Measurements from ENCODE around the gene PLCB2. TPM values are rescaled to one million over a fixed set of nuclear protein-coding genes. Genes with fewer than 3 reads are reported as not detected.

Gene PLCB2
- total and polyA plus RNA-seq, 9 of the 15 experiments (the other 6 are each of a cell fraction or from before 2014, with no cell fraction given): 0.37 to 12.3 (median 8.0) TPM

DNA sequence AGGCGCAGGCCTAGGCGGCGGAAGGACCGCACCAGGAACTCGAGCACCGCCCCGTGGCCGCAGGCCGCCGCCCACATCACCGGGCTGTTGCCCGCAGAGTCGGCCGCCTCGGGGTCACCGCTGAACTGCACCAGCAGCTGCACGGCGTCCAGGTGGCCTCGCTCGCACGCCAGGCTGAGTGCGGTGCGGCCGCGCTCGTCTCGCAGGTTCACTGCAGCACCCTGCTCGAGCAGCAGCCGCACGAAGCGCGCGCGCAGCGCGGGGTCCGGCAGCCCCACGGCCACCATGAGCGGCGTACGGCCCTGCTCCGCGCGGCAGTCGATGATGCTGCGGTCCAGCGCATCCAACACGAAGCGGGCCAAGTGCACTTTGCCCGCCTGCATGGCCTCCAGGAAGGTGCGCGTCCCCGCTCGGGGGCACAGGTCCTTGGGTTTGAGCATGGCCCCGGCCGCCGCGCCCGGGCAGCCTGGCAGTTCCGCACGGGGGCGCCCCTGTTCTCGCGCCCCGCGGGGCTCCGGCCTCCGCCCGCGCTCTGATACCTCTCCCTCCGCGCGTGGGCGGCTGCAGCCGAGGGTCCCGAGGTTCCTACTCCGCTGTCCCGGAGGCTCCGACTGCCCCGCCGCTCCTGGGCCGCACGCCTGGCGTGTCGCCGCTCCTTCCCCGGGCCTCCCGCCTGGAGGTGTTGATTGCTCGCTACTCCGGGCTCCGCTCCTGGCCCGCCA is 25.4 kb downstream of the PLCB2 start (continued):
- TF ChIP-seq, protein P1, sequence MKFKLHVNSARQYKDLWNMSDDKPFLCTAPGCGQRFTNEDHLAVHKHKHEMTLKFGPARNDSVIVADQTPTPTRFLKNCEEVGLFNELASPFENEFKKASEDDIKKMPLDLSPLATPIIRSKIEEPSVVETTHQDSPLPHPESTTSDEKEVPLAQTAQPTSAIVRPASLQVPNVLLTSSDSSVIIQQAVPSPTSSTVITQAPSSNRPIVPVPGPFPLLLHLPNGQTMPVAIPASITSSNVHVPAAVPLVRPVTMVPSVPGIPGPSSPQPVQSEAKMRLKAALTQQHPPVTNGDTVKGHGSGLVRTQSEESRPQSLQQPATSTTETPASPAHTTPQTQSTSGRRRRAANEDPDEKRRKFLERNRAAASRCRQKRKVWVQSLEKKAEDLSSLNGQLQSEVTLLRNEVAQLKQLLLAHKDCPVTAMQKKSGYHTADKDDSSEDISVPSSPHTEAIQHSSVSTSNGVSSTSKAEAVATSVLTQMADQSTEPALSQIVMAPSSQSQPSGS (CRISPR knock-in tag; IDR thresholded peaks at IDR 0.05): no peak; the same call in 1 of the 2 replicates
- no peak for TF ChIP-seq ZNF740 (CRISPR knock-in tag; IDR thresholded peaks at IDR 0.05)
- no peak for TF ChIP-seq ZNF740 (tag; IDR thresholded peaks at IDR 0.05)
- TF ChIP-seq TFE3 (CRISPR knock-in tag; IDR thresholded peaks at IDR 0.05): no peak
- TF ChIP-seq MXI1 (IDR thresholded peaks at IDR 0.05; ENCODE audit: low read depth, low read length): 0 out of 2 replicates have a peak, but pooled peaks have one; percentile 11
- no peak for TF ChIP-seq ZFP36 (IDR thresholded peaks at IDR 0.05; ENCODE audit: low read depth, low read length, partially characterized antibody)
- TF ChIP-seq ZNF239 (CRISPR knock-in tag; IDR thresholded peaks at IDR 0.05): no peak
- TF ChIP-seq GABPB2 (CRISPR knock-in tag; conservative IDR thresholded peaks at IDR 0.05): no peak
- TF ChIP-seq, protein P2, sequence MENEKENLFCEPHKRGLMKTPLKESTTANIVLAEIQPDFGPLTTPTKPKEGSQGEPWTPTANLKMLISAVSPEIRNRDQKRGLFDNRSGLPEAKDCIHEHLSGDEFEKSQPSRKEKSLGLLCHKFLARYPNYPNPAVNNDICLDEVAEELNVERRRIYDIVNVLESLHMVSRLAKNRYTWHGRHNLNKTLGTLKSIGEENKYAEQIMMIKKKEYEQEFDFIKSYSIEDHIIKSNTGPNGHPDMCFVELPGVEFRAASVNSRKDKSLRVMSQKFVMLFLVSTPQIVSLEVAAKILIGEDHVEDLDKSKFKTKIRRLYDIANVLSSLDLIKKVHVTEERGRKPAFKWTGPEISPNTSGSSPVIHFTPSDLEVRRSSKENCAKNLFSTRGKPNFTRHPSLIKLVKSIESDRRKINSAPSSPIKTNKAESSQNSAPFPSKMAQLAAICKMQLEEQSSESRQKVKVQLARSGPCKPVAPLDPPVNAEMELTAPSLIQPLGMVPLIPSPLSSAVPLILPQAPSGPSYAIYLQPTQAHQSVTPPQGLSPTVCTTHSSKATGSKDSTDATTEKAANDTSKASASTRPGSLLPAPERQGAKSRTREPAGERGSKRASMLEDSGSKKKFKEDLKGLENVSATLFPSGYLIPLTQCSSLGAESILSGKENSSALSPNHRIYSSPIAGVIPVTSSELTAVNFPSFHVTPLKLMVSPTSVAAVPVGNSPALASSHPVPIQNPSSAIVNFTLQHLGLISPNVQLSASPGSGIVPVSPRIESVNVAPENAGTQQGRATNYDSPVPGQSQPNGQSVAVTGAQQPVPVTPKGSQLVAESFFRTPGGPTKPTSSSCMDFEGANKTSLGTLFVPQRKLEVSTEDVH (IDR thresholded peaks at IDR 0.05; ENCODE audit: low read depth, partially characterized antibody): no peak
- TF ChIP-seq ZNF764 (CRISPR knock-in tag; IDR thresholded peaks at IDR 0.05; ENCODE audit: low read depth): no peak
- no peak for TF ChIP-seq GABPA (tag; conservative IDR thresholded peaks at IDR 0.05; ENCODE audit: low read depth)
- TF ChIP-seq ARHGAP35 (IDR thresholded peaks at IDR 0.05; ENCODE audit: partially characterized antibody): no peak
- no peak for TF ChIP-seq ZNF778 (CRISPR knock-in tag; IDR thresholded peaks at IDR 0.05)
- TF ChIP-seq CBFA2T3 (IDR thresholded peaks at IDR 0.05): no peak
- TF ChIP-seq RAD51 (IDR thresholded peaks at IDR 0.05; ENCODE audit: borderline replicate concordance, low read depth): no peak
- no peak for TF ChIP-seq BRF1 (IDR thresholded peaks at IDR 0.05; ENCODE audit: borderline replicate concordance, extremely low read depth, insufficient read length)
- no peak for TF ChIP-seq ZFPM2 (CRISPR knock-in tag; IDR thresholded peaks at IDR 0.05)
- no peak for TF ChIP-seq MIER1 (IDR thresholded peaks at IDR 0.05; ENCODE audit: low read depth)
- no peak for TF ChIP-seq MCM3 (IDR thresholded peaks at IDR 0.05)
- TF ChIP-seq ZNF79 (CRISPR knock-in tag; IDR thresholded peaks at IDR 0.05; ENCODE audit: low read depth): no peak
- TF ChIP-seq, protein P3, sequence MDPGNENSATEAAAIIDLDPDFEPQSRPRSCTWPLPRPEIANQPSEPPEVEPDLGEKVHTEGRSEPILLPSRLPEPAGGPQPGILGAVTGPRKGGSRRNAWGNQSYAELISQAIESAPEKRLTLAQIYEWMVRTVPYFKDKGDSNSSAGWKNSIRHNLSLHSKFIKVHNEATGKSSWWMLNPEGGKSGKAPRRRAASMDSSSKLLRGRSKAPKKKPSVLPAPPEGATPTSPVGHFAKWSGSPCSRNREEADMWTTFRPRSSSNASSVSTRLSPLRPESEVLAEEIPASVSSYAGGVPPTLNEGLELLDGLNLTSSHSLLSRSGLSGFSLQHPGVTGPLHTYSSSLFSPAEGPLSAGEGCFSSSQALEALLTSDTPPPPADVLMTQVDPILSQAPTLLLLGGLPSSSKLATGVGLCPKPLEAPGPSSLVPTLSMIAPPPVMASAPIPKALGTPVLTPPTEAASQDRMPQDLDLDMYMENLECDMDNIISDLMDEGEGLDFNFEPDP (CRISPR knock-in tag; IDR thresholded peaks at IDR 0.05): no peak
